Activated T-helper 17 cell treated with anti-CD3 and anti-CD28 coated beads, Interleukin-2, amount 50 U/mL, for 72 hours (primary cell): Measurements from ENCODE around the gene MCUB. TPM values are rescaled to one million over a fixed set of nuclear protein-coding genes. Genes with fewer than 3 reads are reported as not detected.
"Not testable (repeated sequence)": the region's sequence is repeated elsewhere in the genome, so short reads cannot be mapped to it uniquely, and the experiment has no call there.

Experiments
- ATAC-seq: fragments of 150-1000 bp; cut with Tn5 transposase; replicated peaks from 2 replicates; pipeline ENCODE4 v1.10.0; 2021; ENCODE audit warnings: mild to moderate bottlenecking, moderate library complexity
- H3K27ac Mint-ChIP-seq: one replicate; pipeline ENCODE4 v1.8.0; 2022; ENCODE audit warnings: mixed read lengths
- H3K27me3 Mint-ChIP-seq: one replicate; pipeline ENCODE4 v1.8.0; 2022; ENCODE audit warnings: mixed read lengths
- H3K36me3 Mint-ChIP-seq: one replicate; pipeline ENCODE4 v1.8.0; 2022; ENCODE audit warnings: low read depth, mild to moderate bottlenecking, mixed read lengths
- H3K4me1 Mint-ChIP-seq: one replicate; pipeline ENCODE4 v1.8.0; 2022; ENCODE audit warnings: mixed read lengths
- H3K4me3 Mint-ChIP-seq: one replicate; pipeline ENCODE4 v1.8.0; 2022; ENCODE audit warnings: mild to moderate bottlenecking, mixed read lengths
- H3K9me3 Mint-ChIP-seq: one replicate; pipeline ENCODE4 v1.8.0; 2022; ENCODE audit warnings: mixed read lengths
- total RNA-seq, 2 donors: library from RNA; stranded (reverse); gene quantifications; one replicate each; pipeline ENCODE4 v1.2.3, GENCODE V29; 2022

MCUB gene
- total RNA-seq, 2 donors from 2014 or later = 57.3 to 62.4 TPM

DNA sequence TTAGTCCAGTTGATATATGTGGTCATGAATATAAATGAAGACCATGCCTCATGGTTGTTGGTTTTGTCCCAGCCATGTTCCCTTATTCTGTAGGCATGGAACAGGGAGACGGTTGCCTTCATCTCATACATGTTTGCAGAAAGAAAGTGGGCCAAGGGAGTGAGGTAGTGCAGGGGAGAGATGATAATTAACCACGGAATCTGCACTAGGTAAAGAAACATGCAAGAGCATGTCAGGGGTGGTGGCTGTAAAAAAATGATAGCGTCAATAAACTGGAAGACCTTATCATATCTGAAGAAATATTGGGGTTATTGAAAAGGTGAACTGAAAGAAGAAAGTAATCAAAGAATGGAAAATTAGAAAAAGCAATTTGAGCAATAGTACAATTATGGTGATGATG lies 35.1 kb downstream of the MCUB start:
- peaks cover 12% of the 10 kb centered on the region for H3K4me1 Mint-ChIP-seq
- not testable (repeated sequence) for ATAC-seq, H3K9me3 Mint-ChIP-seq, H3K27me3 Mint-ChIP-seq, H3K27ac Mint-ChIP-seq, H3K4me3 Mint-ChIP-seq
- peaks cover 10% of the 10 kb centered on the region for H3K36me3 Mint-ChIP-seq

DNA sequence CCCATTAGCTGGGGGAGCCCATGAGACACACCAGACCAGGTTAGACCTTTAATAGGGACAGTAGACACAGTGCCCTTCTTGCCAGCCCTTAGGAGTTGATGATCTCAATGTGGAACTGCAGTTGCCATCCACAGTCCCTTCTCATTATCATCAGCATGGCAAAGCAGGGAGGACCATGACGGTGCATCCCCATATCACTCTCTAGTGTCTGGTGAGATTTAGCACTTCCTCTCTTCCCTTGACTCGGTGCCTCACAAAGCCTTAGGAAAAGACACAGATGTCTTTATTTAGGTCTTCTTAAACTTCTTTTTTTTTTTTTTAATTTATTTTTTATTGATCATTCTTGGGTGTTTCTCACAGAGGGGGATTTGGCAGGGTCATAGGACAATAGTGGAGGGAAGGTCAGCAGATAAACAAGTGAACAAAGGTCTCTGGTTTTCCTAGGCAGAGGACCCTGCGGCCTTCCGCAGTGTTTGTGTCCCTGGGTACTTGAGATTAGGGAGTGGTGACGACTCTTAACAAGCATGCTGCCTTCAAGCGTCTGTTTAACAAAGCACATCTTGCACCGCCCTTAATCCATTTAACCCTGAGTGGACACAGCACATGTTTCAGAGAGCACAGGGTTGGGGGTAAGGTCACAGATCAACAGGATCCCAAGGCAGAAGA lies 36.5 kb downstream of the MCUB start:
- H3K4me1 Mint-ChIP-seq = peaks cover 13% of the 10 kb centered on the region
- not testable (repeated sequence) for H3K4me3 Mint-ChIP-seq, H3K27me3 Mint-ChIP-seq, ATAC-seq, H3K9me3 Mint-ChIP-seq, H3K27ac Mint-ChIP-seq
- H3K36me3 Mint-ChIP-seq = peaks cover 10% of the 10 kb centered on the region

DNA sequence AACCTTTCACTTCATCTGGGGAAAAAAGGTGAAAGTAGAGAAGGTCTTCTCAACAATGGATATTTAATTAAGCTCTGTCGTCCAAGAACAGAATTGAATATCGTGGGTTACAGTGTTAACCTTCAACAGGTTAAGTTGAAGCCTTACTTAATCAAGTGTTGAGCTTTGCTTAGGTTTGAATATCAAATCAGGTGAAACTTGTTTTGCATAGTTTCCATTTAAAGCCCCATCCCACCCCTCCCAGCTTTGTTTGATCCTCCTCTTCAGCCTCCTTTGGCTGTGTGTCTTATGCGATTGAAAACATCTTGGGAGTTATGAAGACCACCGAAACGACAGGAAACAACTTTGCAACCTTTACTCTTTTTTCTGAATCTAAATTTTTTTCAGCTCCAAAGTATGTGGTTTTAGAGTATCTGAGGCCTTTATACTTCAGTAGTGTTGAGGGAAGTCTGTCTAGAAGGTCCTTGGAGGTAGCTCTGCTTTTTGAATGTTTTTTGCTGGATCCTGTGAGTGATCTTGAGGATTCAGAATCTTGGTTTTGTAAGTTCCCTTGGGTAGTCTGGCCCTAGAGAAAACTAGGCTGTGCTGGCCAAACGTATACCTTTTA lies 39.1 kb downstream of the MCUB start:
- H3K36me3 Mint-ChIP-seq = peaks cover 21% of the 10 kb centered on the region
- H3K9me3 Mint-ChIP-seq = peaks cover 3% of the 10 kb centered on the region
- ATAC-seq = no peak
- no peak overlapping the region for H3K4me3 Mint-ChIP-seq
- peaks cover 16% of the 10 kb centered on the region for H3K4me1 Mint-ChIP-seq
- H3K27ac Mint-ChIP-seq = no peak overlapping the region
- H3K27me3 Mint-ChIP-seq = no peaks in the 10 kb centered on the region

DNA sequence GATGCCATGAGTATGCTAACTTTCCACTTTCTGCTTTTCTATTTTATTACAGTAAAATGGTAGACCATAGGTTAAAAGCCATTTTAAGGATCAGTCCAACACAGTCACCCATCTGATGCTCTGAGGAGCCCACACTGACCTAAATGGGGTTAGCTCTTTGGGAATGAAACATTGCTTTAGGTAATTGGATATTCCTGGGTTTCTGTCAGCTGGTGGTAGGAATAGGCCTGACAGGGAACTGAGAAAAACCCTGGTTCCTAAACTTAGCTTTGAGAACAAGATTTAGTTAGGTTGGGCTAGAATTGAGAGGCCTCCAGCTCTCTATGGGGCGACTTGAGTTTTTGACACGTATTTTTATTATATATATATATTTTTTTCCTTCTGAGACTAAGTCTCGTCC lies 40.4 kb downstream of the MCUB start:
- no peaks in the 10 kb centered on the region for H3K27me3 Mint-ChIP-seq
- H3K4me3 Mint-ChIP-seq = no peak overlapping the region
- peaks cover 18% of the 10 kb centered on the region for H3K4me1 Mint-ChIP-seq
- H3K9me3 Mint-ChIP-seq = peaks cover 3% of the 10 kb centered on the region
- no peak for ATAC-seq
- H3K27ac Mint-ChIP-seq = no peak overlapping the region
- peaks cover 33% of the 10 kb centered on the region for H3K36me3 Mint-ChIP-seq

DNA sequence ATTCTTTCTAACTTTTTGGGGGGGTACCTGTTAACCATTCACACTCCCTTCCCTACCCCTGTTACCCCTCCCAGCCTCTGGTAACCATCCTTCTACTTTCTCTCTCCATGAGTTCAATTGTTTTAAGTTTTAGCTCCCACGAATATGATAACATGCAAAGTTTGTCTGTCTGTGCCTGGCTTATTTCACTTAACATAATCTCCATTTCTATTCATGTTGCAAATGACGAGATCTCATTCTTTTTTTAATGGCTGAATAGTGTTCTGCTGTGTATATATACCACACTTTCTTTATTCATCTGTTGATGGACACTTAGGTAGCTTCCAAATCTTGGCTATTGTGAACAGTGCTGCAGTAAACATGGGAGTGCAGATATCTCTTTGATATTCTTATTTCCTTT lies 41.3 kb downstream of the MCUB start:
- H3K4me1 Mint-ChIP-seq = peaks cover 22% of the 10 kb centered on the region
- no peaks in the 10 kb centered on the region for H3K27me3 Mint-ChIP-seq
- no peak overlapping the region for H3K4me3 Mint-ChIP-seq
- H3K27ac Mint-ChIP-seq = peak overlapping the region; percentile 1
- peaks cover 37% of the 10 kb centered on the region for H3K36me3 Mint-ChIP-seq
- H3K9me3 Mint-ChIP-seq = peaks cover 6% of the 10 kb centered on the region
- ATAC-seq = no peak

- Mint-ChIP-seq H3K27me3 (no peaks in the 10 kb centered on the region), H3K4me1 (peaks cover 17% of the 10 kb centered on the region), H3K27ac (no peak overlapping the region), H3K36me3 (peaks cover 47% of the 10 kb centered on the region), H3K4me3 (no peak overlapping the region), H3K9me3 (peaks cover 11% of the 10 kb centered on the region)
- ATAC-seq = no peak
Observed at GRCh38 chr4:109607976-109608375, 47.9 kb downstream of the MCUB start.

- H3K4me1 Mint-ChIP-seq = peaks cover 17% of the 10 kb centered on the region
- peak overlapping the region; percentile 15 for H3K4me3 Mint-ChIP-seq
- peaks cover 42% of the 10 kb centered on the region for H3K36me3 Mint-ChIP-seq
- no peak overlapping the region for H3K27ac Mint-ChIP-seq
- ATAC-seq = no peak
- no peaks in the 10 kb centered on the region for H3K27me3 Mint-ChIP-seq
- H3K9me3 Mint-ChIP-seq = peaks cover 11% of the 10 kb centered on the region
Observed at GRCh38 chr4:109608879-109609278, 48.8 kb downstream of the MCUB start.

DNA sequence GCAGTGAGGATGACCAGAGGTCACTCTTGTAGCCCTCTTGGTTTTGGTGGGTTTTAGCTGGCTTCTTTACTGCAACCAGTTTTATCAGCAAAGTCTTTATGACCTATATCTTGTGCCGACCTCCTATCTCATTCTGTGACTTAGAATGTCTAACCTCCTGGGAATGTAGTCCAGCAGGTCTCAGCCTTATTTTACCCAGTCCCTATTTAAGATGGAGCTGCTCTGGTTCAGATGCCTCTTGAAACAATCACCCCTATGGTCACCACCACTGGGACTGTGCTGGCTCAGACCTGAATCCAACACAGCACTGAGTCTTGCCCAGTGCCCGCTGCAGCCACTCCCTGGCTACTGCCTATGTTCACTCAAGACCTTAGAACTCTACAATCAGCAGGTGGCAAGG lies 49.4 kb downstream of the MCUB start:
- Mint-ChIP-seq H3K4me3 (no peak overlapping the region), H3K36me3 (peaks cover 43% of the 10 kb centered on the region), H3K4me1 (peaks cover 17% of the 10 kb centered on the region), H3K9me3 (peaks cover 11% of the 10 kb centered on the region), H3K27me3 (no peaks in the 10 kb centered on the region), H3K27ac (no peak overlapping the region)
- no peak for ATAC-seq

- no peak for ATAC-seq
- Mint-ChIP-seq H3K4me3 (no peak overlapping the region), H3K4me1 (peaks cover 14% of the 10 kb centered on the region), H3K27ac (peak overlapping the region; percentile 17), H3K27me3 (no peaks in the 10 kb centered on the region), H3K36me3 (peaks cover 40% of the 10 kb centered on the region), H3K9me3 (peaks cover 11% of the 10 kb centered on the region)
Observed at GRCh38 chr4:109610489-109610888, 50.4 kb downstream of the MCUB start.

GRCh38 chr4:109611045-109611646 lies 51.1 kb downstream of the MCUB start:
- no peak for ATAC-seq
- no peaks in the 10 kb centered on the region for H3K27me3 Mint-ChIP-seq
- no peak overlapping the region for H3K4me3 Mint-ChIP-seq
- peaks cover 8% of the 10 kb centered on the region for H3K9me3 Mint-ChIP-seq
- peaks cover 37% of the 10 kb centered on the region for H3K36me3 Mint-ChIP-seq
- H3K4me1 Mint-ChIP-seq = peaks cover 17% of the 10 kb centered on the region
- peak overlapping the region; percentile 17 for H3K27ac Mint-ChIP-seq

DNA sequence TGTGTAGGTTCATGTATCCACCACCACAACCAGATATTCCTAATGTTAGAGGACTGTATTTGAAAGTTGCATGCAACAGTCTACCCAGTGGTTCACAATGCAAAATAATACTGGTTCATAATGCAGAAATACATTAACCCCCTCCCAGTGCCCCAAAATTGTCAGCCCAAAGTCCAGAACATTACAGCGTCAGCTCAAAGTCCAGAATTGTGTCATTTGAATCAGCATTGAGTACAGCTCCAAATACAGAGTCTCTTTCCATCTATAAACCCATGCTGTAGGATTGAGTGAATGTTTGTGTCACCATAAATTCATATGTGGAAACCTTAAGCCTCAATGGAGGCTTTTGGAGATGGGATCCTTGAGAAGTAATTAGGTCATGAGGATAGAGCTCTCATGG lies 54.0 kb downstream of the MCUB start:
- peaks cover 18% of the 10 kb centered on the region for H3K36me3 Mint-ChIP-seq
- no peaks in the 10 kb centered on the region for H3K27me3 Mint-ChIP-seq
- H3K4me1 Mint-ChIP-seq = peaks cover 25% of the 10 kb centered on the region
- no peak for ATAC-seq
- H3K9me3 Mint-ChIP-seq = no peaks in the 10 kb centered on the region
- no peak overlapping the region for H3K27ac Mint-ChIP-seq
- no peak overlapping the region for H3K4me3 Mint-ChIP-seq

DNA sequence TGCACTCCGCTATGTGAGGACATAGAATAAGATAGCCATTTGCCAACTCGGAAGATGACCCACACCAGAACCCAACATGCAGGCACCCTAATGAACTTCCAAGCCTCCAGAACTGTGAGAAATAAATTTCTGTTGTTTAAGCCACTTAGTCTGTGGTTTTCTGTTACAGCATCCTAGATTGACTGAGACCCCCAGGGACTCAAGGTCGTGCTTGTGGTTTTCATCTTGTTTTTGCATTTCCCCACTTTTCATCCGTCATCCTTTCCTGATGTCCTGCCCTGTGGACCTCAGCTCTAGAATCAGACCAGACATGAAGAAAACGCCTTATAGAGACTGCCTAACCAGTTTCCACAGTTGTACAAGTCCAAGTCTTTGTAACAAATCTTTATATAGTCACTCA lies 54.4 kb downstream of the MCUB start:
- Mint-ChIP-seq H3K4me1 (peaks cover 24% of the 10 kb centered on the region), H3K4me3 (no peak overlapping the region), H3K27me3 (no peaks in the 10 kb centered on the region), H3K9me3 (no peaks in the 10 kb centered on the region), H3K27ac (no peak overlapping the region), H3K36me3 (peaks cover 16% of the 10 kb centered on the region)
- no peak for ATAC-seq

DNA sequence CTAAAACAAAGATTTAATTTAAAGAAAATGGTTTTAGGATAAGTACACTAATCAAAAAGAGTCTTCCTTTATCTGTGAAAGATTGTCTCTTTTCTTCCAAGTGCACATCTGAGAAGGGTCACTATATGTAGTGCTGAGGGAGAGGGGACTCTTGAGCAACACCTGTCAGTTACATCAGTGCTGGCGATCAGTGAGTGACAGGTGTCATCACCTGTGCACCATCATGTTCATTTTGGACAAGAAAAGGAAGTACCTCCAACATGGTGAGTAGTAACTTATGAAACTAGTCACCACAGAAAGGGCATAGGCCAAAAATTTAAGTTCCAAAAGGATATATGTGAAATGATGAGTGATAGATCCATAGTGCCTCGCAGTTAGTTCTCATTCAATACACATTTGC lies 55.7 kb downstream of the MCUB start:
- Mint-ChIP-seq H3K9me3 (no peaks in the 10 kb centered on the region), H3K4me3 (no peak overlapping the region), H3K4me1 (peaks cover 20% of the 10 kb centered on the region), H3K36me3 (peaks cover 16% of the 10 kb centered on the region), H3K27me3 (no peaks in the 10 kb centered on the region), H3K27ac (no peak overlapping the region)
- no peak for ATAC-seq

DNA sequence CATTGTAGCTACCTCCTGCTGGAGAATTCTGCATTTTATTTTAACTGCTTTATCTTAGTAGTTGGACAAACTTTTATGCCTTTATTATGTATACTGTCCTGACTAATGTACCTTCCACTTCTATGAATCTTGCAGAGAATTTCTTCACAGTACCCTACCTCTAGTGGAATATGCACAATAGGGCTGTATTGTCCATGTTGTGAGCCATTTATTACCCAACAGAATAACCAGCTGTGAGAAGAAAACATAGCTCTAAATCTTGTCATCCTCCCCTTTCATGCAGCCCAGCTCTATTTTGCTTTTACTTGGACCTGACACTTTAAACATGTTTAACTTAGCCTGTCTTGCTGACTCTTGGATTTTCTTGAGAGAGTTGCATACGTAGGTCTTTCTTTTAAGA lies 56.2 kb downstream of the MCUB start:
- peaks cover 20% of the 10 kb centered on the region for H3K4me1 Mint-ChIP-seq

GRCh38 chr4:109622626-109623025 lies 62.6 kb downstream of the MCUB start:
- no peak for ATAC-seq
- Mint-ChIP-seq H3K9me3 (no peaks in the 10 kb centered on the region), H3K36me3 (peaks cover 10% of the 10 kb centered on the region), H3K4me1 (peaks cover 14% of the 10 kb centered on the region), H3K27me3 (no peaks in the 10 kb centered on the region), H3K4me3 (no peak overlapping the region), H3K27ac (no peak overlapping the region)

More for the DNA sequence above, 56.2 kb downstream of the MCUB start:
- no peak for ATAC-seq
- H3K27ac Mint-ChIP-seq = no peak overlapping the region
- no peaks in the 10 kb centered on the region for H3K27me3 Mint-ChIP-seq
- H3K36me3 Mint-ChIP-seq = peaks cover 16% of the 10 kb centered on the region
- no peak overlapping the region for H3K4me3 Mint-ChIP-seq
- H3K9me3 Mint-ChIP-seq = no peaks in the 10 kb centered on the region
